ENCODE measurements around the gene NFIA. TPM values are rescaled to one million over a fixed set of nuclear protein-coding genes. Genes with fewer than 3 reads are reported as not detected.
"Not testable (repeated sequence)": the region's sequence is repeated elsewhere in the genome, so short reads cannot be mapped to it uniquely, and the experiment has no call there.

The NFIA gene
- total RNA-seq, 2 donors from 2014 or later = 75.3 to 81.3 TPM

DNA sequence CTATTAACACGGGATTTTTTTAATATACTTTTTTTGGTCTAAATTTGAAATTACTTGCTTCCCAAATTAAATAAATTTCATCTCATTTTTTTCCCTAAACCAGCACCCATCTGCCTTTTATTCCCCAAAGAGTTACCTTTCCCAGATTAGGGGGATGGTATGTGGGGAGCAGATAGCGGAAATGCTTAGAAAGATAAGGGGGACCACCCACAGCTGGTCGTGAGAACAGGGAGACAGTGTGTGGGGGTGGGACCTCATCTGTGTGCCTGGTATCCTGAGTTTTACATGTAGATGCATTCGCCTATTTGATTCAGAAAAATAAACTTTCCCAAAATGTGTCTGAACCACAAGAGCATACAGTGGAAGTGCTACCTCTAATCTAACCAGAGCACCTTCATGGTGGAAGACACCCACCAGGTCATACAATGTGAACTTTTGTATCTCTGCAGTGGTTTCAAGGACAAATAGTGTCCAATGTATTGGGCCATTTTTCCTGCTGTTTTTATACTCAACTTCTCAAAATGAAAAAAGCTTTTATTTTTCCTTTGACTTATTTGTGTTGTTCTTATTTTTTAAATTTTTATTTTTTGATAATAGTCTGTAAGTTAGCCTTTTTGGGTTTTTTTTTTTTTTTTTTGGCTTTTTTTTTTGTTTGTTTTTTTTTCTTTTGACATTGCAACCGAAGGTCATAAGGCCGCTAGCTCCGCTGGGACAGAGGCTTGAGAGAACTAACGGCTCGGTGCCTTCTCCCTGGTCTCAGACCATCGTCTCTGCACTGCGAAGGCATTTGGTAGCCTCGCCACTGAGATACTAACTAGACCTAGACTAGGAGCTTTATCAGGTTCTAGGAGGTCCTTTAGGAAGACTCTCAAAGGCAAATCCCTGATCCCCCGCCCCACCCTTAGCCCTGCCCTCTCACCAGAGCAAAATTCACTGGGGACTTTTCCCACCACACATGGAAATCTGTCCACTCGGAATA lies 379.3 kb downstream of the NFIA start:
- H3K4me1 ChIP-seq = no peaks in the 10 kb centered on the region
- DNase-seq (ENCODE audit: low spot score) = no peak
- TF ChIP-seq, protein P1, sequence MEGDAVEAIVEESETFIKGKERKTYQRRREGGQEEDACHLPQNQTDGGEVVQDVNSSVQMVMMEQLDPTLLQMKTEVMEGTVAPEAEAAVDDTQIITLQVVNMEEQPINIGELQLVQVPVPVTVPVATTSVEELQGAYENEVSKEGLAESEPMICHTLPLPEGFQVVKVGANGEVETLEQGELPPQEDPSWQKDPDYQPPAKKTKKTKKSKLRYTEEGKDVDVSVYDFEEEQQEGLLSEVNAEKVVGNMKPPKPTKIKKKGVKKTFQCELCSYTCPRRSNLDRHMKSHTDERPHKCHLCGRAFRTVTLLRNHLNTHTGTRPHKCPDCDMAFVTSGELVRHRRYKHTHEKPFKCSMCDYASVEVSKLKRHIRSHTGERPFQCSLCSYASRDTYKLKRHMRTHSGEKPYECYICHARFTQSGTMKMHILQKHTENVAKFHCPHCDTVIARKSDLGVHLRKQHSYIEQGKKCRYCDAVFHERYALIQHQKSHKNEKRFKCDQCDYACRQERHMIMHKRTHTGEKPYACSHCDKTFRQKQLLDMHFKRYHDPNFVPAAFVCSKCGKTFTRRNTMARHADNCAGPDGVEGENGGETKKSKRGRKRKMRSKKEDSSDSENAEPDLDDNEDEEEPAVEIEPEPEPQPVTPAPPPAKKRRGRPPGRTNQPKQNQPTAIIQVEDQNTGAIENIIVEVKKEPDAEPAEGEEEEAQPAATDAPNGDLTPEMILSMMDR (IDR thresholded peaks at IDR 0.05) = no peak
- H3K27ac ChIP-seq = no peak overlapping the region
- H3K27me3 ChIP-seq = no peaks in the 10 kb centered on the region
- H3K9me3 ChIP-seq = no peaks in the 10 kb centered on the region
- H3K4me3 ChIP-seq = no peak overlapping the region
- peaks cover 6% of the 10 kb centered on the region for H3K36me3 ChIP-seq

DNA sequence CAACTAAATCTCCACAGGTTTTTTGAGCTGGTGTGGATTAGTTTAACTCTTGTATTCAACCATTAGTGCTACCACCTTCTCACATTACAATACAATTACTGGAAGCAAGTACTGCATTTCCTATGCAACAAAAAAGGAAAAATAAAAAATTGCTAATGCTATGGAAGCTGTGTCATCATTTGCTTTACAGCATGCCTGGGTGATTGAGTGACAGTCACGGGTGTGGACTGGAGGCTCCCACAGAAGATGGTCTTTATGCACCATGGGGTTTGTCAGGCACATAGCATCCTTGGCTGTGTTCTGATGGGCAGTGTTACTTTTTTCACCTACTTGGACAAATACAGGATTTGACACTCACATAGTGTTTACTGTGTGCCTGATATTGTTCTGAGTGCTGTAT lies 380.3 kb downstream of the NFIA start:
- H3K27ac ChIP-seq = no peak overlapping the region
- H3K4me3 ChIP-seq = no peak overlapping the region
- H3K4me1 ChIP-seq = no peaks in the 10 kb centered on the region
- no peaks in the 10 kb centered on the region for H3K27me3 ChIP-seq
- no peak for DNase-seq (ENCODE audit: low spot score)
- peaks cover 6% of the 10 kb centered on the region for H3K36me3 ChIP-seq
- TF ChIP-seq, protein P1 (IDR thresholded peaks at IDR 0.05) = no peak
- H3K9me3 ChIP-seq = no peaks in the 10 kb centered on the region

GRCh38 chr1:61463220-61463619 lies 380.9 kb downstream of the NFIA start:
- H3K27me3 ChIP-seq = no peaks in the 10 kb centered on the region
- H3K9me3 ChIP-seq = no peaks in the 10 kb centered on the region
- no peak overlapping the region for H3K4me3 ChIP-seq
- H3K4me1 ChIP-seq = no peaks in the 10 kb centered on the region
- no peak overlapping the region for H3K27ac ChIP-seq
- TF ChIP-seq, protein P1 (IDR thresholded peaks at IDR 0.05) = no peak
- no peak for DNase-seq (ENCODE audit: low spot score)
- H3K36me3 ChIP-seq = peaks cover 6% of the 10 kb centered on the region

DNA sequence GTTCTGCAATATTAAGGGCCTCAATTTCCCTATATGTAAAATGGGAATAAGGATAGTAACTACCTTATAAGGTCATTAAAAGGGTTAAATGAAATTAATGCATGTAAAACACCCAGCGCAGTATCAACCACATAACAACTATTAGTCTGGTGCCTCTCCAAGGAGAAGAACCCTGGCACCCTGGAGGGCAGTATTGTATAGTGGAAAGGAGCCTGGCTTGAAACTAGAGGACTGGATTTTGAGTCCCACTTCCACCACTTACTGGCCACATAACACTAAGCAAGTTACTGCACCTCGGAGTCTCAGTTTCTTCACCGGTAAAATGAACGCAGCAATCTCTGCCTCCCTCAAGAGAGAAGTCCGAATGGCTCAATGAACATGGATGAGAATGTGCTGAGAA lies 385.5 kb downstream of the NFIA start:
- DNase-seq (ENCODE audit: low spot score); H3K4me1 ChIP-seq; H3K9me3 ChIP-seq; H3K4me3 ChIP-seq; H3K27ac ChIP-seq; H3K27me3 ChIP-seq; H3K36me3 ChIP-seq: not testable (repeated sequence)

DNA sequence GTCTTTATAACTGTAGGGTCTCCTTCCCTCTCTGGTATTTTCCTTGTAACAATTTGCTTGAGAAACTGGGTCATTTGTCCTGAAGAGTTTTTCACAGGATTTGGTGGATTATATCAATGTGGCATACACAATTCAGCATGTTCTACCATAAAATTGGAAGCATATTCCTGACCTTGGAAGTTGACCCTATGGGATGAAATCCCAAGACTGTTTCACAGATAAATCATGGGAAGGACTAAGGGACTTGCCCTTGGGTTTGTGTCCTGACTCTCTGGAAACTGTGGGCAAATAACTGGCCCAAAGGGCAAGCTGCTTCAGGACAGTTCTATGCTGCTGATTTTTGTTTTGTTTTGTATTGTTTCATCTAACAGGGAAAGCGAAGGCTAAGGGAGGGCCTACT lies 387.0 kb downstream of the NFIA start:
- H3K9me3 ChIP-seq = no peaks in the 10 kb centered on the region
- H3K36me3 ChIP-seq = no peaks in the 10 kb centered on the region
- no peak overlapping the region for H3K4me3 ChIP-seq
- H3K27me3 ChIP-seq = no peaks in the 10 kb centered on the region
- H3K27ac ChIP-seq = no peak overlapping the region
- TF ChIP-seq, protein P1 (IDR thresholded peaks at IDR 0.05) = no peak
- H3K4me1 ChIP-seq = no peaks in the 10 kb centered on the region
- DNase-seq (ENCODE audit: low spot score) = no peak

GRCh38 chr1:61472876-61473275 lies 390.5 kb downstream of the NFIA start:
- H3K27me3 ChIP-seq = no peaks in the 10 kb centered on the region
- no peak for DNase-seq (ENCODE audit: low spot score)

More at GRCh38 chr1:61472876-61473275, 390.5 kb downstream of the NFIA start:
- H3K4me1 ChIP-seq = no peaks in the 10 kb centered on the region
- no peaks in the 10 kb centered on the region for H3K36me3 ChIP-seq
- TF ChIP-seq, protein P1 (IDR thresholded peaks at IDR 0.05) = no peak
- H3K4me3 ChIP-seq = no peak overlapping the region
- no peaks in the 10 kb centered on the region for H3K9me3 ChIP-seq
- no peak overlapping the region for H3K27ac ChIP-seq
